ENCODE results near the gene NOTCH2. TPM values are rescaled to one million over a fixed set of nuclear protein-coding genes. Genes with fewer than 3 reads are reported as not detected.

NOTCH2 gene
- total RNA-seq, result 242 TPM

DNA sequence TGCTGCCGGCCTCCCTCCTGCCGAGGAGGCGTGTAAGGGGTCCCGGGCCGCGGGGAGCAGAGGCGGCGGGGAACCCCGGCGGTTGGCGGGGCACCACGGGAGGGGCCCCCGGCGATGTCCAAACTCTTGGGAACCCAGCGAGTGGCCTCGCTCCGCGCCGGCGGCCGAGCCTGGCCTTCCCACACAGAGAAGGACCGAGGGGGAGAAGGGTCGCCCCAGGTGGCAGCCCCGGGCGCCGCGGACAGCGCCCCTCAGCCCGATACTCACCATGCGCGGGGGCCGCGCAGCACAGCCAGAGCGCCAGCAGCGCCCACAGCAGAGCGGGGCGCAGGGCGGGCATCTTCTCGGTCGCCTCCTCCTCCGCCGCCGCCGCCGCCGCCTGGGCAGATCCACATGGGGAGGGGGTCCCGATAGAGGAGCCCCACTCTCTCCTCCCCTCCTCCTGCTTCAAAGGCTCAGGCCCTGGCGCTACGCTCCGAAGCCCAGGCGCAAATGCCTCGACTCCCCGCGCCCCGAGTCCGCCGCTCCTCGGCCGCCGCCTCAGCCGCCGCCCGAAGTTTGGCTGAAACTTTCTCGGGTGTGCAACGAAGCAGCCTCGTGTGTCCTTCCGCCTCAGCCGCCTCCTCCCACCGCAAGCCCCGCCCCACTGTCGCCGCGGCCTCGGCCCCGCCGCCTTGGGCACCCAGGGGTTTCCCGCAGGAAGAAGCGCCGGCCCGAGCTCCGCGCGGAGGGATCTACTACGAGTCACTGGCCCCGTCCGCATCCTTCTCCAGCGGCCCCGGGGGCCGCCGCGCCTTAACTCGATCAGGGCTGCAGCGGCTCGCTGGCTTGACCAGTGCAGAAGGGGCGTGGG lies at the start of gene NOTCH2:
Gene NOTCH2 (minus strand): TSS at position 596 of the 853 bp plus-strand sequence. CDS start 256 bp downstream, at position 340.

DNA sequence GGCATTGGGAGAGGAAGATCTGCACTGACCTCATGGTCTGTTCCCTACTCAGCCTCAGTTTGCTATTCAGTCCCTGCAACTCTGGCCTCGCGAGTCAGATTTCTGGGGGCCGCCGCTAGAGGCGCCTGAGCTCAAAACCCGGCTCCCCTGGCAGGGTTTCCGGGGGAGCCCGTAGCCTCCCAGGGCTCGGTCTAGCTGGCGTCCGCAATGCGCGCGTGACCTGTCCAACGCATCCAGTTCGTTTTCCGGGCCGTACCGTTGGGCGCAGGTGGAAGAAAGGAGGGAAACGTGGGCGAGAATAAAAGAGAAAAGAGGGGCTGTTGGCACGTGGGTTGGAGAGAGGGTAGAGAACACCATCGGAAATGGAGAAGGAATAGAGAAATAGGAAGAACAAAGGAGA lies 173.2 kb downstream of the NOTCH2 start, which contains the start of gene ADAM30:
Gene ADAM30 (minus strand): TSS at position 213 of the 400 bp plus-strand sequence. CDS start 179 bp downstream, at position 34.

Other genes starting within 250 kb of the NOTCH2 start
- gene ADAM30, start 173.1 kb downstream of the NOTCH2 start, total RNA-seq, result not detected
- gene SEC22B, start 106.9 kb upstream of the NOTCH2 start, total RNA-seq, result 28.8 TPM